ENCODE results near the gene CLEC2D.

- TF ChIP-seq YY1 (IDR thresholded peaks at IDR 0.05; ENCODE audit: insufficient read depth, insufficient read length) (no peak), SUZ12 (IDR thresholded peaks at IDR 0.05; ENCODE audit: extremely low read depth, insufficient read depth, insufficient read length) (no peak), ZNF274 (IDR thresholded peaks at IDR 0.05; ENCODE audit: low read depth, low read length) (no peak)
Measured at GRCh38 chr12:9740106-9740750, 70.7 kb downstream of the CLEC2D start.

Measured in NT2/D1 (cell line).